Measurements from ENCODE around the gene CSTF1.

Gene CSTF1

GRCh38 chr20:56430461-56430860, 38.0 kb downstream of the CSTF1 start:
- Histone ChIP-seq H3K9ac (ENCODE audit: low read length) (no peak overlapping the region), H3K4me3 (ENCODE audit: low read length) (no peak overlapping the region), H3K4me1 (ENCODE audit: control insufficient read depth, insufficient read depth, low read length) (peaks cover 22% of the 10 kb centered on the region), H3K36me3 (ENCODE audit: control insufficient read depth, insufficient read depth, low read length, severe bottlenecking) (no peaks in the 10 kb centered on the region), H3K9me3 (ENCODE audit: control insufficient read depth, low read length) (no peaks in the 10 kb centered on the region), H3K27me3 (replicated peaks; ENCODE audit: control insufficient read depth, insufficient read depth, low read length) (no peaks in the 10 kb centered on the region)
- DNase-seq (ENCODE audit: low read depth) = no peak

- no peak for DNase-seq (ENCODE audit: low read depth)
- no peaks in the 10 kb centered on the region for H3K36me3 ChIP-seq (ENCODE audit: control insufficient read depth, insufficient read depth, low read length, severe bottlenecking)
- no peaks in the 10 kb centered on the region for H3K9me3 ChIP-seq (ENCODE audit: control insufficient read depth, low read length)
- peaks cover 22% of the 10 kb centered on the region for H3K4me1 ChIP-seq (ENCODE audit: control insufficient read depth, insufficient read depth, low read length)
- no peaks in the 10 kb centered on the region for H3K27me3 ChIP-seq (replicated peaks; ENCODE audit: control insufficient read depth, insufficient read depth, low read length)
- no peak overlapping the region for H3K9ac ChIP-seq (ENCODE audit: low read length)
- H3K4me3 ChIP-seq (ENCODE audit: low read length) = no peak overlapping the region
These were observed 38.5 kb downstream of the CSTF1 start for GRCh38 chr20:56430957-56431356.

- Histone ChIP-seq H3K9ac (ENCODE audit: low read length) (no peak overlapping the region), H3K9me3 (ENCODE audit: control insufficient read depth, low read length) (no peaks in the 10 kb centered on the region), H3K4me1 (ENCODE audit: control insufficient read depth, insufficient read depth, low read length) (peaks cover 22% of the 10 kb centered on the region), H3K27me3 (replicated peaks; ENCODE audit: control insufficient read depth, insufficient read depth, low read length) (no peaks in the 10 kb centered on the region), H3K4me3 (ENCODE audit: low read length) (no peak overlapping the region), H3K36me3 (ENCODE audit: control insufficient read depth, insufficient read depth, low read length, severe bottlenecking) (no peaks in the 10 kb centered on the region)
- no peak for DNase-seq (ENCODE audit: low read depth)
These were observed 39.0 kb downstream of the CSTF1 start for GRCh38 chr20:56431471-56431870.

GRCh38 chr20:56433221-56433879, 40.9 kb downstream of the CSTF1 start:
- H3K4me3 ChIP-seq (ENCODE audit: low read length) = peak overlapping the region; percentile 34
- peaks cover 22% of the 10 kb centered on the region for H3K4me1 ChIP-seq (ENCODE audit: control insufficient read depth, insufficient read depth, low read length)
- H3K9ac ChIP-seq (ENCODE audit: low read length) = peak overlapping the region; percentile 8
- no peaks in the 10 kb centered on the region for H3K27me3 ChIP-seq (replicated peaks; ENCODE audit: control insufficient read depth, insufficient read depth, low read length)
- no peaks in the 10 kb centered on the region for H3K9me3 ChIP-seq (ENCODE audit: control insufficient read depth, low read length)
- no peak for DNase-seq (ENCODE audit: low read depth)
- no peaks in the 10 kb centered on the region for H3K36me3 ChIP-seq (ENCODE audit: control insufficient read depth, insufficient read depth, low read length, severe bottlenecking)

- peak; percentile 62 for DNase-seq (ENCODE audit: low read depth)
- Histone ChIP-seq H3K9me3 (ENCODE audit: control insufficient read depth, low read length) (no peaks in the 10 kb centered on the region), H3K9ac (ENCODE audit: low read length) (peak overlapping the region; percentile 8), H3K27me3 (replicated peaks; ENCODE audit: control insufficient read depth, insufficient read depth, low read length) (no peaks in the 10 kb centered on the region), H3K4me3 (ENCODE audit: low read length) (peak overlapping the region; percentile 34), H3K4me1 (ENCODE audit: control insufficient read depth, insufficient read depth, low read length) (peaks cover 22% of the 10 kb centered on the region), H3K36me3 (ENCODE audit: control insufficient read depth, insufficient read depth, low read length, severe bottlenecking) (no peaks in the 10 kb centered on the region)
These were observed 41.4 kb downstream of the CSTF1 start for GRCh38 chr20:56433880-56434255.

GRCh38 chr20:56437196-56437960, 44.9 kb downstream of the CSTF1 start:
- H3K9ac ChIP-seq (ENCODE audit: low read length) = no peak overlapping the region
- peaks cover 38% of the 10 kb centered on the region for H3K4me1 ChIP-seq (ENCODE audit: control insufficient read depth, insufficient read depth, low read length)
- H3K4me3 ChIP-seq (ENCODE audit: low read length) = no peak overlapping the region
- no peaks in the 10 kb centered on the region for H3K36me3 ChIP-seq (ENCODE audit: control insufficient read depth, insufficient read depth, low read length, severe bottlenecking)
- no peaks in the 10 kb centered on the region for H3K27me3 ChIP-seq (replicated peaks; ENCODE audit: control insufficient read depth, insufficient read depth, low read length)
- no peaks in the 10 kb centered on the region for H3K9me3 ChIP-seq (ENCODE audit: control insufficient read depth, low read length)
- no peak for DNase-seq (ENCODE audit: low read depth)

- Histone ChIP-seq H3K27me3 (replicated peaks; ENCODE audit: control insufficient read depth, insufficient read depth, low read length) (no peaks in the 10 kb centered on the region), H3K9ac (ENCODE audit: low read length) (no peak overlapping the region), H3K4me1 (ENCODE audit: control insufficient read depth, insufficient read depth, low read length) (peaks cover 41% of the 10 kb centered on the region), H3K9me3 (ENCODE audit: control insufficient read depth, low read length) (no peaks in the 10 kb centered on the region), H3K4me3 (ENCODE audit: low read length) (no peak overlapping the region), H3K36me3 (ENCODE audit: control insufficient read depth, insufficient read depth, low read length, severe bottlenecking) (no peaks in the 10 kb centered on the region)
- no peak for DNase-seq (ENCODE audit: low read depth)
These were observed 45.8 kb downstream of the CSTF1 start for GRCh38 chr20:56438284-56438683.

GRCh38 chr20:56439771-56440291, 47.4 kb downstream of the CSTF1 start:
- Histone ChIP-seq H3K4me3 (ENCODE audit: low read length) (no peak overlapping the region), H3K9ac (ENCODE audit: low read length) (peak overlapping the region; percentile 7), H3K36me3 (ENCODE audit: control insufficient read depth, insufficient read depth, low read length, severe bottlenecking) (no peaks in the 10 kb centered on the region), H3K9me3 (ENCODE audit: control insufficient read depth, low read length) (no peaks in the 10 kb centered on the region), H3K4me1 (ENCODE audit: control insufficient read depth, insufficient read depth, low read length) (peaks cover 26% of the 10 kb centered on the region), H3K27me3 (replicated peaks; ENCODE audit: control insufficient read depth, insufficient read depth, low read length) (no peaks in the 10 kb centered on the region)
- peak; percentile 91 for DNase-seq (ENCODE audit: low read depth)

- DNase-seq (ENCODE audit: low read depth) = no peak
These were observed 48.0 kb downstream of the CSTF1 start for GRCh38 chr20:56440346-56441007.

GRCh38 chr20:56442389-56443365, 50.2 kb downstream of the CSTF1 start:
- Histone ChIP-seq H3K9me3 (ENCODE audit: control insufficient read depth, low read length) (no peaks in the 10 kb centered on the region), H3K4me3 (ENCODE audit: low read length) (no peak overlapping the region), H3K9ac (ENCODE audit: low read length) (no peak overlapping the region), H3K27me3 (replicated peaks; ENCODE audit: control insufficient read depth, insufficient read depth, low read length) (no peaks in the 10 kb centered on the region), H3K36me3 (ENCODE audit: control insufficient read depth, insufficient read depth, low read length, severe bottlenecking) (no peaks in the 10 kb centered on the region), H3K4me1 (ENCODE audit: control insufficient read depth, insufficient read depth, low read length) (peaks cover 24% of the 10 kb centered on the region)
- peak; percentile 38 for DNase-seq (ENCODE audit: low read depth)

More at GRCh38 chr20:56440346-56441007, 48.0 kb downstream of the CSTF1 start:
- H3K27me3 ChIP-seq (replicated peaks; ENCODE audit: control insufficient read depth, insufficient read depth, low read length) = no peaks in the 10 kb centered on the region
- peaks cover 24% of the 10 kb centered on the region for H3K4me1 ChIP-seq (ENCODE audit: control insufficient read depth, insufficient read depth, low read length)
- no peak overlapping the region for H3K4me3 ChIP-seq (ENCODE audit: low read length)
- H3K9me3 ChIP-seq (ENCODE audit: control insufficient read depth, low read length) = no peaks in the 10 kb centered on the region
- H3K36me3 ChIP-seq (ENCODE audit: control insufficient read depth, insufficient read depth, low read length, severe bottlenecking) = no peaks in the 10 kb centered on the region
- H3K9ac ChIP-seq (ENCODE audit: low read length) = peak overlapping the region; percentile 7

Measured in adipocyte (in vitro differentiated cells).